NCI-H748 (cell line): ENCODE data around the gene GSPT1.
"Not testable (repeated sequence)": the region's sequence is repeated elsewhere in the genome, so short reads cannot be mapped to it uniquely, and the experiment has no call there.

Experiments used
- DNase-seq: peaks from one replicate; lab custom pipeline; 2025; ENCODE audit not compliant: unreplicated experiment; lab: John Stamatoyannopoulos, UW

Gene GSPT1

GRCh38 chr16:11915644-11916523 is at the start of gene GSPT1:
TSS of gene GSPT1 (minus strand) at chr16:11915956. CDS start at chr16:11915720, 236 bp downstream.
- peak; percentile 97 for DNase-seq

DNA sequence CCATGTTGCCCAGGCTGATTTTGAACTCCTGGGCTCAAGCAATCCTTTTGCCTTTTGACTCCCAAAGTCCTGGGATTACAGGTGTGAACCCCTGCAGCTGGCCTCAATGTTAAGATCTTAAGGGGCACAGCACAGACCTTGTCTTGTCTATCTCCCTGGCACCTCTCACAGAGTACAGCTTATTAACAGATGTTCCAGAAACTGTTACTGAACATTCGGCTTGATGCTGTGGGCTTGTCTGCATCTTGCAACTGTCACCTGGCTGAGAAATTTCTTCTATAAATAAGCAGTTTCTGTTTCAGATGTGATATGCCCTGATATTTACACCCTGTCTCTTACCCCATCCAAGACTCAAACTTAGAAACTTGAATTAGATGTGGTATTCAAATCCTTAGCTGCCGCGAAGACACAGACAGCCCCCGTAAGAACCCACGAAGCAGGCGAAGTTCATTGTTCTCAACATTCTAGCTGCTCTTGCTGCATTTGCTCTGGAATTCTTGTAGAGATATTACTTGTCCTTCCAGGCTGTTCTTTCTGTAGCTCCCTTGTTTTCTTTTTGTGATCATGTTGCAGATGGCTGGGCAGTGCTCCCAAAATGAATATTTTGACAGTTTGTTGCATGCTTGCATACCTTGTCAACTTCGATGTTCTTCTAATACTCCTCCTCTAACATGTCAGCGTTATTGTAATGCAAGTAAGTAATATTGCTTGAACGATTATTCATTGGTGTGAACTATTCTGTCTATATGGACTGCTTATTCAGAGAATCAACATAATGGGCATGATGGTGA is 49.2 kb upstream of the GSPT1 start, which contains the start of gene TNFRSF17:
Gene TNFRSF17, plus strand, starts transcription at position 450 of the 791 bp plus-strand sequence. Its CDS starts 115 bp downstream, at position 565.
- no peak for DNase-seq

DNA sequence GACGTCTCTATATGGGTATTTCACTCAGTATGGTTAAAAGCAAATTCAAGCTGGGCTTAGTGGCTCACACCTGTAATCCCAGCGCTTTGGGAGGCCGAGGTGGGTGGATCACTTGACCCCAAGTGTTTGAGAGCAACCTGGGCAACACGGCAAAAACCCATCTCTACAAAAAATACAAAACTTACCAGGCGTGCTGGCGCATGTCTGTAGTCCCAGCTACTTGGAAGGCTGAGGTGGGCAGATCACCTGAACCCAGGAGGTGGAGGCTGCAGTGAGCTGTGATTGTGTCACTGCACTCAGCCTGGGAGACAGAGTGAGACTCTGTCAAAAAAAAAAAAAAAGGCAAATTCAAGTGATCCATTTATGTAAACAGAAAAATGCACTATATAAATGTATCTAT is 48.0 kb upstream of the GSPT1 start:
- no peak for DNase-seq

GRCh38 chr16:11962978-11963377 is 47.2 kb upstream of the GSPT1 start:
- not testable (repeated sequence) for DNase-seq

GRCh38 chr16:11962457-11962856 is 46.7 kb upstream of the GSPT1 start:
- not testable (repeated sequence) for DNase-seq

DNA sequence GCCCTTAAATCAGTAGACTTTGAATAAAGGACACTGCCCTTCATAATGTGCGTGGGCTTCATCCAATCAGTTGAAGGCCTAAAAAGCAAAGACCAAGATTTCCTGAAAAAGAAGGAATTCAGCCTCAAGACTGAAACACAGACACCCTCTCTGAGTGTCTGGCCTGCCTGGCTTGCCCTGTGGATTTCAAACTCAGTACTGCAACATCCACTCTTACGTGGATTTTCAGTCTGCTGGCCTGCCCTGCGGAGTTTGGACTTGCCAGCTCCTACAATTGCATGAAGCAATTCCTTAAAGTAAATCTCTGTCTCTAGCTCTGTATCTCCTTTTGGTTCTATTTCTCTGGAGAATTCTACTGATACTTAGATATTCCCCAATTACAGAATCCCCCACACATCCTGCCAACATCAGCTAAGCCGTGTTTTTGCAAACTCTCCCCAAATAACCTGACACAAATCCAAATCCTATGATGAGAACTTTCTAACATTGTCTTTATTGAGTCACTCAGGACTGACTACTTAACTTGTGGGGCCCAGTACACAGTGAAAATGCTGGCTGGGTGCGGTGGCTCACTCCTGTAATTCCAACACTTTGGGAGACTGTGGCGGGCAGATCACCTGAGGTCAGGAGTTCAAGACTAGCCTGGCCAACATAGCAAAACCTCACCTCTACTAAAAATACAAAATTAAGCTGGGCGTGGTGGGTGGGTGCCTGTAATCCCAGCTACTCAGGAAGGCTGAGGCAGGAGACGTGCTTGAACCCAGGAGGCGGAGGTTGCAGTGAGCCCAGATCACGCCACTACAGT is 42.0 kb upstream of the GSPT1 start:
- DNase-seq = no peak

- DNase-seq = no peak
Observed at GRCh38 chr16:11956558-11956957, 40.8 kb upstream of the GSPT1 start.

DNA sequence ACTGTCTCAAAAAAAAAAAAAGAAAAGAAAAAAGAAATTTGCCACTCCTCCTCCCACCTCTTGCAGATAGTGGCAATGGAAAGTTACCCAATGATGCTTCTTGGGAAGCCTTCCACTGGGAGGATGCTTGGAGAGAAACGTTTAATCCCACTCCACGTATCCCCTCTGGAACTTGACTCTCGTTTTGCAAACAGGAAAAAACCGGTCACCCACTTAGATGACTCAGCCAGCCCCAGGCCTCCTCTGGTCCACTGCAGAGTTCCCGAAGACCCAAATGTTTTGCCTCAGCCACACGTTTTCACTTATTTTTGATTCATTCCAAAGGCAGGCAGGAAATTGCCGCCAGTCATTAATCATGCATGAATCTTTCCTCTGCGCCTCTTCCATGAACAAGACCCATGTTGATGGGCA is 40.0 kb upstream of the GSPT1 start:
- no peak for DNase-seq

- not testable (repeated sequence) for DNase-seq
Observed at GRCh38 chr16:11953576-11953975, 37.8 kb upstream of the GSPT1 start.

DNA sequence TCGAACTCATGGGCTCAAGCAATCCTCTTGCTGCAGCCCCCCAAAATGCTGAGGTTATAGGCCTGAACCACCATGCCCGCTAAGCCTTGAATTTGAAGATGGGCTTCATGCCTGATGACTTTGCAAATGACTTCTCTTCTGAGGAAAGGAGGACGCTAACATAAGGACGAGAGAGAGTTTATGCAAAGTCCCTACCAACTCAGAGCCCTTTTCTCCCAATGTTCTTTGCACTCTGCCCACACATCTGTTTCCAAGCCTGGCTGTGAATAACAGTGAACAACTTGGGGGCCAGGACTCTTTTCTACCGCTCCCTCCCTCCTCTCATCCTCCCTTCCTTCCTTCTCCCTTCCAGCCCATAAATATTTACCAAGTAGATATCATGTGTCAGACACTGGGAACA is 34.6 kb upstream of the GSPT1 start:
- no peak for DNase-seq

DNA sequence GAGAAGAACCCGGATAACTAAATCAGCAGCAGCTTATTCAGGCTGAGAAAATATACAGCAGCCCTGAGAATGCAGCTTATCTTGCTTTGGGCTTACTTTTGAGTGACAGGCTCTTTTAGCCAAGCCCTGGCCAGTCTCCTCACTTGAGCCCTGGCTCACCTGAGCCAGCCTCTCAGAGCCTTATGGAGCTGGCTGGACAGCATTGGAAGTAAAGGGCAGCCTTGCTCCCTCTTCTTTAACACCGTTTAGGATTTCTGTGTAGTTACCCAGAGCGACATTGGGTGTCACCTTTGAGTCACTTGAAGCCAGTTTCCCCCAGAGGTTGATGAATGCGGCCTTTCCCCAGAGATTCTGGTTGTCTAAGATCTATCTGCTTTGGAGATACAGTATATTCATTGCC is 33.8 kb upstream of the GSPT1 start:
- peak; percentile 46 for DNase-seq

DNA sequence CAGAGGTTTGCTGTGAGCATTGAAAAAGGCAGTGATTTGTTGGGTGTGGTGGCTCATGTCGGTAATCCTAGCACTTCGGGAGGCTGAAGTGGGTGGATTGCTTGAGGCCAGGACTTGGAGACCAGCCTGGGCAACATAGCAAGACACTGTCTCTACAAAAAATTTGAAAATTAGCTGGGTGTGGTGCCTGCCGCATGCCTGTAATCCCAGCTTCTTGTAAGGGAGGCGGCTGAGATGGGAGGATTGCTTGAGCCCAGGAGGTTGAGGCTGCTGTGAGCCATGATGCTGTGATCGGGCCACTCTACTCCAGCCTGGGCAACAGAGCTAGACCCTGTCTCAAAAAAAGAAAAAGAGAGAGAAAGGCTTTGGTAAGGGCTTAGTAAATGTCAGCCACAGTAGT is 33.1 kb upstream of the GSPT1 start:
- no peak for DNase-seq

- DNase-seq = no peak
Observed at GRCh38 chr16:11946433-11946832, 30.7 kb upstream of the GSPT1 start.

DNA sequence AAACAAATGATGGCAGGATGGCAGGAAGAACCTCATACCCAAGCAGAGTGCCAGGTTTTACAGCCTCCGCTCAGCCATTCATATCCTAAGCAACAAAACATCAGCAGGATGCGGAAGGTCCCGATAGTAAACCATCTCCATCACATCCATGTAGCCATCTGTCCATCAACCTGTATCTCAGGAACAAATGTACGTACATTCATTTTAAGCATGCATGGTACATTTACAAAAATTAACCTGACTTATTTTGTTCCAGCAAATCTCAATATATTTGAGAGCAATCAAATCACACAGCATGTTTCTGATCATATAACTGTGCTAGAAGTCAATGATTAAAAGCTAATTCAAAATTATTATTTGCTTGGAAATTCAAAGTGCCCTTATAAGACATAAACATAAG is 26.2 kb upstream of the GSPT1 start, which contains the start of gene NPIPB2:
Gene NPIPB2, minus strand, starts transcription at position 101 of the 400 bp plus-strand sequence. Its CDS starts 0 bp downstream, at position 101.
- DNase-seq = not testable (repeated sequence)

DNA sequence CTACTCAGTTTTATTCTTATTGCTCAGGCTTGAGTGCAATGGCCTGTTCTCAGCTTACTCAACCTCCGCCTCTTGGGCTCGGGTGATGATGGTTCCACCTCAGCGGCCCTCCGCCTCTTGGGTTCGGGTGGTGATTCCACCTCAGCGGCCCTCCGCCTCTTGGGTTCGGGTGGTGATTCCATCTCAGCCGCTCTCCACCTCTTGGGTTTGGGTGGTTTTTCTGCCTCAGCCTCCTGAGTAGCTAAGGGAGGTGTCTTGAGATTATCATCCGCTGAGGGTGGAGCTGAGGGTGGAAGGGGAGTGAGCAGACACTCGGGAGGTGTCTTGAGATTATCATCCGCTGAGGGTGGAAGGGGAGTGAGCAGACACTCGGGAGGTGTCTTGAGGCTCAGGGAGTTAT is 11.6 kb upstream of the GSPT1 start:
- not testable (repeated sequence) for DNase-seq

DNA sequence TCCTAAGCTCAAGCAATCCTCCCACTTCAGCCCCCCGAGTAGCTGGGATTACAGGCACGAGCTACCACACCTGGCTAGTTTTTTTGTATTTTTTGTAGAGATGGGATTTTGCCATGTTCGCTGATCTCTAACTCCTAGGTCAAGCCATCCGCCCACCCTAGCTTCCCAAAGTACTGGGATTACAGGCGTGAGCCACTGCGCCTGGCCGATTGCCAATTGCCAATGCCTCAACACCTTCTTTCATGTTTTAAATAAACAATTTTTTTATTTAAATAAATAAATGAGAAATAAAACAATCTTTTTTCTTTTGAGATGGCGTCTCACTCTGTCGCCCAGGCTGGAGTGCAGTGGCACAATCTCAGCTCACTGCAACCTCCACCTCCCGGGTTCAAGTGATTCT is 8.3 kb upstream of the GSPT1 start:
- not testable (repeated sequence) for DNase-seq

DNA sequence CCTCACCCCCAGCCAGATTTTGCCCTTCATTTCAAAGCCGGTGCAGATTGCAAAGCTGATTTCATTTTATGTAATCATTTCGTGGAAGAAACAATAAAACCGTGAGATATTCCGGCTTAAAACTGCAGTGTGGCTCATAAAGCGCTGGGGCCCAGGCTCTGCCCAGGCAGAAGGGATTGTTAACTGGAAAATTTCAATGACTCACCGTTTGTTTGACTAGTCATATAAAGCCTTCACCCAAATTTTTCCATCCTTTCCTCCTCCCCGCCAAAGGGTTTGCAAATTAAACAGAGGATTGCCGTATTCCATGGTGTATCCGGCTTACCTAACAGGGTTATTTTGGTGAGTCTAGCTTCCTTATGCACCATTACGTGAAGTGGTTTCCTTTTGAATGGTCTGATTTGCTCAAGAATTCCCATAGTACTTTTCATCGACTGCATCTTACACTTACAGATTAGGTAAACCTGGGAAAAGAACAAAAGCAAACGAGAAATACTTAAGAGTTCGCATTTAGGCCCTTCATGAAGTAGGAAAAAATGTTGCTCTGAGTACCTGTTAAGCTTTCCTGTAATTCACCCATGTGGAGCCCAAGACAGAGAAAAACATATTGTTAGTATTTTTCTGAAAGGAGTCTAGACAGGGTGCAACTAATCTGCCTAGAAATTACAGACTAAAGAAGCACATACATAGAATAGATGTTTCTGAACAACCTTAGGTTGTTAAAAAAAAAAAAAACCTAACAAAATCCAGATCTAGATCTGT is 949 bp upstream of the GSPT1 start:
- DNase-seq = peak; percentile 29

GRCh38 chr16:11915114-11915643 is 577 bp downstream of the GSPT1 start:
- DNase-seq = peak; percentile 32

DNA sequence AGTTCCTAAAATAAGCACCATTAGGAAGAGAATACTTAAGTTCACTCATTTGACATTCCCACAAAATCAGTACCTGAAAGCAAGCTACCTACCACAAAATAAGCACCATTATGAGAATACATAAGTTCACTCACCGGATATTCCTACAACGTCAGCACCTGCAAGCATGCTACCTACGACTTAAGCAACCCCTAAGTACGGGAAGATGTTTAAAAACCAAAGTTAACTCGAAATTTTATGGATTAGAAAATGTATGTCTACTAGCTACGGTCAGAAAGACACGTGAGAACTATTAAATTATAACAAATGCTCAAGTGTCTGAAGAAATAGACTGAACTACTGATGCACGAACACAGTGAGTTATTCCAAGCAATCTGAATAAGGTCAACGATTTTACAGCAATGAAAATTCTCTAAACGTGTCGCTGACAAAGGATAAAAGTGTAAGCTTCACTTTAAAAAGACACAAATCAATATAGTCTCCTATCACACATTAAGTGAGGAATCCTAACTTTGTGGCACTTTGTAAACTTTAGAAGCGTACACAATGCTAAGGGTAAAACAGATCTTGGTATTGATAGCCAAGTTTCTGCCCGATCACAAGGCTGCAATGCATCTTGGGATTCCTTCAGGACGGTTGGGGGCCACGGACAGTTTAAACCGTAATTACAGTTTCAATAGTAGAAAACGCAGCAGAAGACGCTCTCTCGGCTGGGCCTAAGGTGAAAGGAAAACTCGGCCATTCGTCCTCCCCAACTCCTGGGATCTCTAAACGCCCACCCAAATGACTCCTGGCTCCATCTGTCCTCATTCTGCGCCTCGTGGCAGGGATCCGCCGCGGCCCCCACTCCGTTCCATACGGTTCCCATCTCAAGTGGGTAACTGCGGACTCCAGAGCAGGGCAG is 1.3 kb downstream of the GSPT1 start:
- peak; percentile 29 for DNase-seq
